ENCODE data around the gene CLIC3.

GRCh38 chr9:136949817-136950655, 46.3 kb downstream of the CLIC3 start:
- TF ChIP-seq CTCF (conservative IDR thresholded peaks at IDR 0.05; ENCODE audit: low read depth, low read length) = no peak
- no peak for TF ChIP-seq EZH2 (IDR thresholded peaks at IDR 0.05; ENCODE audit: low read length, unreplicated experiment)

Data from PC-3 (cell line).